C4-2B (cell line): ENCODE data around the gene CCDC51.

Source experiments
- H3K27ac ChIP-seq: fragments of 450-650 bp; 2 replicates; pipeline ENCODE4 v1.5.1; 2017
- ZFX ChIP-seq: fragments of 450-650 bp; IDR thresholded peaks from 2 replicates; pipeline ENCODE4 v1.6.1; 2017
- TF ChIP-seq, protein P1 (sequence below): fragments of 450-650 bp; conservative IDR thresholded peaks from 2 replicates; pipeline ENCODE4 v1.5.1; 2017; ENCODE audit warnings: mild to moderate bottlenecking

Gene CCDC51

DNA sequence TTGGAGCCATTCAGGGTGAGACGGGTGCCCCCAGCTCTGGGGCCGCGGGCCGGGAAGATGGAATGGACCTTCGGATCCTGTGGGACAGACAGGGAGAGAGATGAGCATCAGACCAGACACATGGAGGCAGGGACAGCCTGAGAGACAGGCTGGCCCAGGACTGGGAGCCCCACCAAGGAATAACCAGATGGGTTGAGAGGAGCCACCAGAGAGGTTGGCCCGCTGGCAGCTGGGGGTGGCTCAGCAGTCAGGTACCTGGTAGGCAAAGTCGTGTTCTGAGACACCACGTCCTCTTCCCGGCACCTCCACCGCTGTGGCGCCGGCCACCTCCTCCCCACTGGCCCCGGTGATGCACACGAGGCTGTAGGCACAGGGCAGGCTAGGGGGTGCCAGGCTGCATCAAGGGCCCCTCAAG is 23.8 kb downstream of the CCDC51 start:
- TF ChIP-seq ZFX: no peak
- TF ChIP-seq, protein P1, sequence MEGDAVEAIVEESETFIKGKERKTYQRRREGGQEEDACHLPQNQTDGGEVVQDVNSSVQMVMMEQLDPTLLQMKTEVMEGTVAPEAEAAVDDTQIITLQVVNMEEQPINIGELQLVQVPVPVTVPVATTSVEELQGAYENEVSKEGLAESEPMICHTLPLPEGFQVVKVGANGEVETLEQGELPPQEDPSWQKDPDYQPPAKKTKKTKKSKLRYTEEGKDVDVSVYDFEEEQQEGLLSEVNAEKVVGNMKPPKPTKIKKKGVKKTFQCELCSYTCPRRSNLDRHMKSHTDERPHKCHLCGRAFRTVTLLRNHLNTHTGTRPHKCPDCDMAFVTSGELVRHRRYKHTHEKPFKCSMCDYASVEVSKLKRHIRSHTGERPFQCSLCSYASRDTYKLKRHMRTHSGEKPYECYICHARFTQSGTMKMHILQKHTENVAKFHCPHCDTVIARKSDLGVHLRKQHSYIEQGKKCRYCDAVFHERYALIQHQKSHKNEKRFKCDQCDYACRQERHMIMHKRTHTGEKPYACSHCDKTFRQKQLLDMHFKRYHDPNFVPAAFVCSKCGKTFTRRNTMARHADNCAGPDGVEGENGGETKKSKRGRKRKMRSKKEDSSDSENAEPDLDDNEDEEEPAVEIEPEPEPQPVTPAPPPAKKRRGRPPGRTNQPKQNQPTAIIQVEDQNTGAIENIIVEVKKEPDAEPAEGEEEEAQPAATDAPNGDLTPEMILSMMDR: no peak
- H3K27ac ChIP-seq: no peak overlapping the region

GRCh38 chr3:48415251-48415953 is 24.5 kb downstream of the CCDC51 start:
- TF ChIP-seq ZFX: no peak
- TF ChIP-seq, protein P1: no peak
- no peak overlapping the region for H3K27ac ChIP-seq

DNA sequence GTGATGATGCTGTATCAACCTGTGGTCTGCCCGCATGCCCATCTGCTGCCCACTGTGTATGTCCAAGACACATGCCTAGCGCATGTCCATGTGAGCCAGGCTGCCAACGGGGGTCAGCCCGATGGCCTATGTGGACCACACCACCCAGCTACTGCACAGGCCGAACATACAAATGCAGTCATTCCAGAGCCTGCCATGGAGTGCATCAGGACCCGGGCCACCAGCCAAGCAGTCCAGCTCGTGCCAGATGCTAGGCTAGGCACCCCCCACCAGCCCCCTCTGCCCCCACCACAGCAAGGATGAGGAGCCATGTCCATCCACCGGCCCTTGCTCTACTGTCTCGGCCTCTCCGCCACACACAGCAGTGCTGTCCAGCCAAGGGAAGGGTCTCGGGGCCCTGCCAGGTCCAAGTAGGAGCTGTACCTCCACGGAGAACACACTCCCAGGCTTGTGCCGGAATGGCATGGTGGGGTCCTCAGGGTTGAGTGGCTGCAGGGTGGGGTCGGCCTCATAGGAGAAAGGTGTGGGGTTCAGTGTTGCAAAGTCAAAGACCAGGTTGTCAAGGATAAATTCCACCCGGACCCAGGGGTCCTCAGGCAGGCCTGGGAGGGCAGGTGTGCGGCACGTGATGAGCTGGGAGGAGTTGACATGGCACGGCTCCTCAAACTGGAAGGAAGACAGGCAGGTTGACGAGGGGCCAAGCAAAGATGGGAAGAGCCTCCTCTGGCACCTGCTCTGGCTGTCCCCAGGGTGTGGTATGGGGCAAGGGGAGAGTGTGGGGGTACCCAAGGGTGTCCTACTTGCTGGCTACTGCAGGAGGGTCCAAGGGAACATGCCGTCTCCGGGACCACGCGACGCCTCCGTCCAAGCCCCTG is 25.3 kb downstream of the CCDC51 start:
- no peak overlapping the region for H3K27ac ChIP-seq

DNA sequence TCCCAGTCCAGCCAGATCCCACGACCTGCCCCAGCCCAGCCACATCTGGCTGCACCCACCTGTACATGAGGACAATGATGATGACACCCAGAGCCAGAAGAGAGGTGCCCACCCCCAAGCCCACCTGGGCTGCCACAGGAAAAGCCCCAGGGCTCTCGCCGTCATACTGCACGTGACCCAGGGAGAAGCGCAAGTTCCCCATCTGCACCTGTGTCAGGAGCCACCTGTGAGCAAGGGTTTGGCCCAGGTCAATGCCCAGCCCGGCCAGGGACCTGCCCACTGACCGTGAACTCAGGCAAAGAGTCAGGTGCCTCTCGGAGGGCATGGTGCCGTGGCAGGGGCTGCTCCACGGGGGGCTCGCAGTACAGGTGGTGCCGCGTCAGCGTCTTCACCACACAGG is 26.3 kb downstream of the CCDC51 start:
- no peak overlapping the region for H3K27ac ChIP-seq

More for the DNA sequence above, 25.3 kb downstream of the CCDC51 start:
- TF ChIP-seq, protein P1: no peak
- TF ChIP-seq ZFX: no peak

GRCh38 chr3:48413086-48413485 is 26.8 kb downstream of the CCDC51 start:
- H3K27ac ChIP-seq: no peak overlapping the region
- TF ChIP-seq ZFX: no peak
- TF ChIP-seq, protein P1: no peak

More for the DNA sequence above, 26.3 kb downstream of the CCDC51 start:
- no peak for TF ChIP-seq ZFX
- TF ChIP-seq, protein P1: no peak

DNA sequence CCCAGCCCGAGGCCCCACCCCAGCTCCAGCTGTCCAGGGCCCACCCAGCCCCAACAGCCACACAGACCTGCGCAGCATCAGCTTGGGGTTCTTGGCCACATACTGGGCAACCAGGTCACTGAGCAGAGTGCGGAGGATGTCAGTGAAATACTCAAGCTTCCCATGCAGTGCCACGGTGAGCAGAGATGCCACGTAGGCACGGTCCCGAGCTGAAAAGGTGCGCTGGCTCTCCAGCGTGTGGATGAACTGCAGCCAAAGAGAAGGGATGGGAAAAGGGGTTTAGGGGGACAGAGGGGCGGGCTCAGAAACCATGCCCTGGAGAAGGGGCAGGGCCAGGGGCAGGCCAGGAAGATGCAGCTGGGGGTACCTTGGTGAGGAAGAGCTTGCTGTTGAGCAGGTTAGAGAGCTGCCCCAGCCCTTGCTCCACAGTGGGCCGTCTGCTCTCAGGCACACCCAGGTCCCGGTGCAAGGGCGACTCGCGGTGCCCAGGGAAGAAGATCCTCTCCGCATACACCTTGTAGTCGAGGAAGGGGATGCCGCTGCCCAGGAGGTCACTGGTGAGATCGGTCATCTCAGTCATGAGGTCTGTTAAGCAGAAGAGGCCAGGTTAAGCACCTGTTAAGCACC is 27.4 kb downstream of the CCDC51 start:
- TF ChIP-seq ZFX: no peak
- TF ChIP-seq, protein P1: no peak
- H3K27ac ChIP-seq: no peak overlapping the region
